ENCODE measurements around the gene CLEC16A.

Gene CLEC16A

DNA sequence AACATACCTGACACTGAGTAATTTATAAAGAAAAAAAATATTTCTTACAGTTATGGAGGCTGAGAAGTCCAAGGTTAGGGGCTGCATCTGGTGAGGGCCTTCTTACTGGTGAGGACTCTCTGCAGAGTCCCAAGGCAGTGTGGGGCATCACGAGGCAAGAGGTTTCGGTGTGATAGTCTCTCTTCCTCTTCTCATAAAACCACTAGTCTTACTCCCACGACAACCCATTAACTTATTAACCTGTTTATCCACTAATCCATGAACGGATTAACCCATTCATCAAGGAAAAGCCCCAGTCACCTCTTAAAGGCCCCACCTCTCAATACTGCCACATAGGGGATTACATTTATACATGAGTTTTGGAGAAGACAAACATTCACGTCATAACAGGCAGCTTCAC, 47.2 kb upstream of the CLEC16A start:
- Histone ChIP-seq H3K27me3 (no peaks in the 10 kb centered on the region), H3K36me3 (no peaks in the 10 kb centered on the region), H3K9me3 (no peaks in the 10 kb centered on the region), H3K4me1 (ENCODE audit: control insufficient read depth in 1 of 2, insufficient read depth in 1 of 2, low read depth in 1 of 2, low read length in 1 of 2) (no peaks in the 10 kb centered on the region), H3K27ac (no peak overlapping the region), H3K4me3 (ENCODE audit: low read depth in 1 of 2, low read length in 1 of 2) (no peak overlapping the region)
- TF ChIP-seq, protein P1, sequence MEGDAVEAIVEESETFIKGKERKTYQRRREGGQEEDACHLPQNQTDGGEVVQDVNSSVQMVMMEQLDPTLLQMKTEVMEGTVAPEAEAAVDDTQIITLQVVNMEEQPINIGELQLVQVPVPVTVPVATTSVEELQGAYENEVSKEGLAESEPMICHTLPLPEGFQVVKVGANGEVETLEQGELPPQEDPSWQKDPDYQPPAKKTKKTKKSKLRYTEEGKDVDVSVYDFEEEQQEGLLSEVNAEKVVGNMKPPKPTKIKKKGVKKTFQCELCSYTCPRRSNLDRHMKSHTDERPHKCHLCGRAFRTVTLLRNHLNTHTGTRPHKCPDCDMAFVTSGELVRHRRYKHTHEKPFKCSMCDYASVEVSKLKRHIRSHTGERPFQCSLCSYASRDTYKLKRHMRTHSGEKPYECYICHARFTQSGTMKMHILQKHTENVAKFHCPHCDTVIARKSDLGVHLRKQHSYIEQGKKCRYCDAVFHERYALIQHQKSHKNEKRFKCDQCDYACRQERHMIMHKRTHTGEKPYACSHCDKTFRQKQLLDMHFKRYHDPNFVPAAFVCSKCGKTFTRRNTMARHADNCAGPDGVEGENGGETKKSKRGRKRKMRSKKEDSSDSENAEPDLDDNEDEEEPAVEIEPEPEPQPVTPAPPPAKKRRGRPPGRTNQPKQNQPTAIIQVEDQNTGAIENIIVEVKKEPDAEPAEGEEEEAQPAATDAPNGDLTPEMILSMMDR (IDR thresholded peaks at IDR 0.05), result no peak

DNA sequence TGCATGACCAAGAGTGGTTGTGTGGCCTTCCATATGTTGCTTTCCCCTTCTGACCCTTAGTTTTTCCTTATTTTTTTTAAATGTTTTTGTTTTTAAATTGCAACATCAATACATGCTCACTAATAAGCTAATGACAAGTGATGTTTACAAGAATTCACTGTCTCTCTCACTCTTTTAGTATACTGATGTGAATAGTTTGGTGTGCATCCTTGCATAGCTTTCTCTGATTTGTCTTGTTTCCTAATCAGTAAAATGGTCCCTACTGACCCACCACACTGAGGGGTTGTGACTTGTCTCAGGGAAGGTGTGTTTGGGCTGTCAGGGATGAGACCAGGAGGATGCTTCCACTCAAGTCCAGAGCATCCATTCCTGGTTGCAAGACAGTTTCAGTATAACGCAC, 41.4 kb upstream of the CLEC16A start:
- TF ChIP-seq, protein P1 (IDR thresholded peaks at IDR 0.05), result no peak
- Histone ChIP-seq H3K27ac (no peak overlapping the region), H3K36me3 (no peaks in the 10 kb centered on the region), H3K9me3 (no peaks in the 10 kb centered on the region), H3K27me3 (no peaks in the 10 kb centered on the region), H3K4me3 (ENCODE audit: low read depth in 1 of 2, low read length in 1 of 2) (no peak overlapping the region), H3K4me1 (ENCODE audit: control insufficient read depth in 1 of 2, insufficient read depth in 1 of 2, low read depth in 1 of 2, low read length in 1 of 2) (peaks cover 0 to 4% of the 10 kb centered on the region in 2 experiments)

DNA sequence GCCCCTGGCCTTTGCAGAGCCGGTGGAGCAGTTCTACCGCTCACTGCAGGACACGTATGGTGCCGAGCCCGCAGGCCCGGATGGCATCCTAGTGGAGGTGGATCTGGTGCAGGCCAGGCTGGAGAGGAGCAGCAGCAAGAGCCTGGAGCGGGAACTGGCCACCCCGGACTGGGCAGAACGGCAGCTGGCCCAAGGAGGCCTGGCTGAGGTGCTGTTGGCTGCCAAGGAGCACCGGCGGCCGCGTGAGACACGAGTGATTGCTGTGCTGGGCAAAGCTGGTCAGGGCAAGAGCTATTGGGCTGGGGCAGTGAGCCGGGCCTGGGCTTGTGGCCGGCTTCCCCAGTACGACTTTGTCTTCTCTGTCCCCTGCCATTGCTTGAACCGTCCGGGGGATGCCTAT, 37.9 kb upstream of the CLEC16A start:
- Histone ChIP-seq H3K4me3 (ENCODE audit: low read depth in 1 of 2, low read length in 1 of 2) (no peak overlapping the region), H3K27ac (no peak overlapping the region), H3K9me3 (no peaks in the 10 kb centered on the region), H3K27me3 (no peaks in the 10 kb centered on the region), H3K36me3 (no peaks in the 10 kb centered on the region), H3K4me1 (ENCODE audit: control insufficient read depth in 1 of 2, insufficient read depth in 1 of 2, low read depth in 1 of 2, low read length in 1 of 2) (peaks cover 0 to 4% of the 10 kb centered on the region in 2 experiments)
- TF ChIP-seq, protein P1 (IDR thresholded peaks at IDR 0.05), result no peak

DNA sequence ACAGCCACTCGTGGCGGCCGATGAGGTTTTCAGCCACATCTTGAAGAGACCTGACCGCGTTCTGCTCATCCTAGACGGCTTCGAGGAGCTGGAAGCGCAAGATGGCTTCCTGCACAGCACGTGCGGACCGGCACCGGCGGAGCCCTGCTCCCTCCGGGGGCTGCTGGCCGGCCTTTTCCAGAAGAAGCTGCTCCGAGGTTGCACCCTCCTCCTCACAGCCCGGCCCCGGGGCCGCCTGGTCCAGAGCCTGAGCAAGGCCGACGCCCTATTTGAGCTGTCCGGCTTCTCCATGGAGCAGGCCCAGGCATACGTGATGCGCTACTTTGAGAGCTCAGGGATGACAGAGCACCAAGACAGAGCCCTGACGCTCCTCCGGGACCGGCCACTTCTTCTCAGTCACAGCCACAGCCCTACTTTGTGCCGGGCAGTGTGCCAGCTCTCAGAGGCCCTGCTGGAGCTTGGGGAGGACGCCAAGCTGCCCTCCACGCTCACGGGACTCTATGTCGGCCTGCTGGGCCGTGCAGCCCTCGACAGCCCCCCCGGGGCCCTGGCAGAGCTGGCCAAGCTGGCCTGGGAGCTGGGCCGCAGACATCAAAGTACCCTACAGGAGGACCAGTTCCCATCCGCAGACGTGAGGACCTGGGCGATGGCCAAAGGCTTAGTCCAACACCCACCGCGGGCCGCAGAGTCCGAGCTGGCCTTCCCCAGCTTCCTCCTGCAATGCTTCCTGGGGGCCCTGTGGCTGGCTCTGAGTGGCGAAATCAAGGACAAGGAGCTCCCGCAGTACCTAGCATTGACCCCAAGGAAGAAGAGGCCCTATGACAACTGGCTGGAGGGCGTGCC, 37.2 kb upstream of the CLEC16A start:
- no peaks in the 10 kb centered on the region for H3K9me3 ChIP-seq
- peaks cover 0 to 4% of the 10 kb centered on the region in 2 experiments for H3K4me1 ChIP-seq (ENCODE audit: control insufficient read depth in 1 of 2, insufficient read depth in 1 of 2, low read depth in 1 of 2, low read length in 1 of 2)
- TF ChIP-seq, protein P1 (IDR thresholded peaks at IDR 0.05), result no peak
- no peaks in the 10 kb centered on the region for H3K27me3 ChIP-seq
- no peaks in the 10 kb centered on the region for H3K36me3 ChIP-seq
- no peak overlapping the region for H3K27ac ChIP-seq
- H3K4me3 ChIP-seq (ENCODE audit: low read depth in 1 of 2, low read length in 1 of 2), result no peak overlapping the region

- TF ChIP-seq, protein P1 (IDR thresholded peaks at IDR 0.05), result no peak
Measured at GRCh38 chr16:10907757-10908045, 36.7 kb upstream of the CLEC16A start.

More at GRCh38 chr16:10907757-10908045, 36.7 kb upstream of the CLEC16A start:
- no peaks in the 10 kb centered on the region for H3K9me3 ChIP-seq
- H3K4me3 ChIP-seq (ENCODE audit: low read depth in 1 of 2, low read length in 1 of 2), result no peak overlapping the region
- peaks cover 0 to 4% of the 10 kb centered on the region in 2 experiments for H3K4me1 ChIP-seq (ENCODE audit: control insufficient read depth in 1 of 2, insufficient read depth in 1 of 2, low read depth in 1 of 2, low read length in 1 of 2)
- H3K36me3 ChIP-seq, result no peaks in the 10 kb centered on the region
- no peak overlapping the region for H3K27ac ChIP-seq
- no peaks in the 10 kb centered on the region for H3K27me3 ChIP-seq

Data from neutrophil (primary cell).